Measurements from ENCODE around the gene ANKFN1.
A peak's percentile ranks its signal among the peaks of the same experiment; 100 is the strongest.

ANKFN1 gene

GRCh38 chr17:56291226-56291805 is 138.0 kb downstream of the ANKFN1 start:
- DNase-seq: no peak

- DNase-seq: no peak
Measured at GRCh38 chr17:56292010-56292409, 138.7 kb downstream of the ANKFN1 start.

- DNase-seq: no peak
Measured at GRCh38 chr17:56292578-56292977, 139.3 kb downstream of the ANKFN1 start.

- no peak for DNase-seq
Measured at GRCh38 chr17:56297184-56297583, 143.9 kb downstream of the ANKFN1 start.

GRCh38 chr17:56298846-56299245 is 145.6 kb downstream of the ANKFN1 start:
- DNase-seq: no peak

GRCh38 chr17:56300144-56300543 is 146.9 kb downstream of the ANKFN1 start:
- no peak for DNase-seq

- DNase-seq: no peak
Measured at GRCh38 chr17:56305007-56305406, 151.7 kb downstream of the ANKFN1 start.

GRCh38 chr17:56309897-56310296 is 156.6 kb downstream of the ANKFN1 start:
- no peak for DNase-seq

- no peak for DNase-seq
Measured at GRCh38 chr17:56310782-56311181, 157.5 kb downstream of the ANKFN1 start.

GRCh38 chr17:56313201-56313600 is 159.9 kb downstream of the ANKFN1 start:
- DNase-seq: no peak

- no peak for DNase-seq
Measured at GRCh38 chr17:56314026-56314425, 160.8 kb downstream of the ANKFN1 start.

- no peak for DNase-seq
Measured at GRCh38 chr17:56314984-56315602, 161.8 kb downstream of the ANKFN1 start.

GRCh38 chr17:56316604-56317003 is 163.3 kb downstream of the ANKFN1 start:
- DNase-seq: no peak

GRCh38 chr17:56317351-56318208 is 164.3 kb downstream of the ANKFN1 start:
- no peak for DNase-seq

GRCh38 chr17:56319531-56319930 is 166.3 kb downstream of the ANKFN1 start:
- peak; percentile 31 for DNase-seq

GRCh38 chr17:56320443-56320842 is 167.2 kb downstream of the ANKFN1 start:
- DNase-seq: no peak

- DNase-seq: no peak
Measured at GRCh38 chr17:56322991-56323390, 169.7 kb downstream of the ANKFN1 start.

GRCh38 chr17:56324676-56325075 is 171.4 kb downstream of the ANKFN1 start:
- DNase-seq: no peak

- no peak for DNase-seq
Measured at GRCh38 chr17:56325313-56326000, 172.2 kb downstream of the ANKFN1 start.

GRCh38 chr17:56326001-56326359 is 172.7 kb downstream of the ANKFN1 start:
- no peak for DNase-seq

GRCh38 chr17:56347639-56348038 is 194.4 kb downstream of the ANKFN1 start:
- no peak for DNase-seq

GRCh38 chr17:56350592-56350991 is 197.3 kb downstream of the ANKFN1 start:
- no peak for DNase-seq

GRCh38 chr17:56351675-56352074 is 198.4 kb downstream of the ANKFN1 start:
- DNase-seq: no peak

- DNase-seq: no peak
Measured at GRCh38 chr17:56358651-56359050, 205.4 kb downstream of the ANKFN1 start.

All from DMS79 treated with DMSO at 0.1 percent for 48 hours (cell line).